ENCODE data around the gene PEX5L.
"Not testable (repeated sequence)": the region's sequence is repeated elsewhere in the genome, so short reads cannot be mapped to it uniquely, and the experiment has no call there.

PEX5L gene

GRCh38 chr3:179826247-179826637 is 210.5 kb downstream of the PEX5L start:
- no peak for DNase-seq

- no peak for DNase-seq
Observed at GRCh38 chr3:179825527-179826246, 211.1 kb downstream of the PEX5L start.

- no peak for DNase-seq
Observed at GRCh38 chr3:179822296-179822695, 214.4 kb downstream of the PEX5L start.

- no peak for DNase-seq
Observed at GRCh38 chr3:179819379-179819778, 217.4 kb downstream of the PEX5L start.

GRCh38 chr3:179812096-179812382 is 224.7 kb downstream of the PEX5L start:
- no peak for DNase-seq

GRCh38 chr3:179811321-179812095 is 225.2 kb downstream of the PEX5L start:
- DNase-seq: peak; percentile 78

GRCh38 chr3:179809639-179810038 is 227.1 kb downstream of the PEX5L start:
- no peak for DNase-seq

GRCh38 chr3:179807588-179807987 is 229.1 kb downstream of the PEX5L start:
- no peak for DNase-seq

GRCh38 chr3:179806177-179806576 is 230.6 kb downstream of the PEX5L start:
- DNase-seq: peak; percentile 31

- no peak for DNase-seq
Observed at GRCh38 chr3:179801856-179802255, 234.9 kb downstream of the PEX5L start.

- peak; percentile 55 for DNase-seq
Observed at GRCh38 chr3:179801263-179801662, 235.5 kb downstream of the PEX5L start.

GRCh38 chr3:179797192-179797591 is 239.5 kb downstream of the PEX5L start:
- no peak for DNase-seq

GRCh38 chr3:179796421-179796820 is 240.3 kb downstream of the PEX5L start:
- DNase-seq: no peak

GRCh38 chr3:179794355-179794754 is 242.4 kb downstream of the PEX5L start:
- no peak for DNase-seq

- no peak for DNase-seq
Observed at GRCh38 chr3:179791793-179792192, 244.9 kb downstream of the PEX5L start.

GRCh38 chr3:179788996-179789395 is 247.7 kb downstream of the PEX5L start:
- DNase-seq: no peak

GRCh38 chr3:179782841-179783240 is 253.9 kb downstream of the PEX5L start:
- not testable (repeated sequence) for DNase-seq

GRCh38 chr3:179775416-179776122 is 261.2 kb downstream of the PEX5L start:
- no peak for DNase-seq

- no peak for DNase-seq
Observed at GRCh38 chr3:179772297-179772696, 264.4 kb downstream of the PEX5L start.

GRCh38 chr3:179771797-179772196 is 264.9 kb downstream of the PEX5L start:
- no peak for DNase-seq

GRCh38 chr3:179769411-179770247 is 267.1 kb downstream of the PEX5L start:
- DNase-seq: no peak

- peak; percentile 74 for DNase-seq
Observed at GRCh38 chr3:179768080-179768479, 268.7 kb downstream of the PEX5L start.

All from EL (cell line).